Activated CD4-positive, alpha-beta T cell treated with anti-CD3 and anti-CD28 coated beads, Interleukin-2, amount 50 U/mL, for 4 hours (primary cell): Measurements from ENCODE around the gene CABLES2.

Experiments used
- DNase-seq, 2 experiments: peaks; one replicate each; pipeline ENCODE4 v3.0.0-alpha.2; 2020

The CABLES2 gene

DNA sequence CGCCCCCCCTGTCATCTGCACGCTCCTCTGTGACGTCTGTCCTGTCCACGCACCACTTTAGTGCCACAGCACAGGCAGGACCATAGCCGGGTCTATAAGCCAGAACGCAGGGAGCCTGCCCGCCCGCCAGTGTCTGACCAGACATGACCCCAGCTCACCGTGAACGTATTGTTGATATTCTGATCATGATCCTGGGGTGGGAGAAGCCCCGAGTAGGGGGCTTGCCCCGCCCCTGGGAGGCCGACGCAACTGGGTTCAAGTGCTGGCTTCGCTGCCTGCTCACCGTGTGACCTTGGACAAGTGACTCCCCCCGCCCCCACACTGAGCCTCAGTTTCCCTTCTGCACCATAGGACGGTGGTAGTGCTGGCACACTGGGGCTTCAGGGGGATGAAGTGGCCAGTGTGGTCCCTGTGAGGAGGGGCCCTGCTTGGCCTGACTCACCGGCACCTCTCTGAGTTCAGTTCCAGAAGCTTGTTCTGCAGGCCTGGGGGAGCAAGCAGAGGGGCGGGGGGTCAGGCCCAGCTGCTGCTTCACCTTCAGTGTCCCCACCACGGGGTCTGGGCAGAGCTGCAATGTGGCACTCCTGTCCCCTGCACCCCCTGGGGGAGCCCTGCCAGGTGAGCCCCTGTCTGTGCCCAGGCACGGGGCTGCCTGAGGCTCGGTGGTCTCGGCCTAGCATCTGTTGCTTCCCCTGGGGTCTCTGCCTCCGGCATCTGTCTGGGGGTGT, 11.1 kb upstream of the CABLES2 start:
- no peak for DNase-seq

GRCh38 chr20:62416651-62417637, 9.9 kb upstream of the CABLES2 start:
- no peak for DNase-seq

- DNase-seq, result no peak
Measured at GRCh38 chr20:62415354-62416111, 8.4 kb upstream of the CABLES2 start.

DNA sequence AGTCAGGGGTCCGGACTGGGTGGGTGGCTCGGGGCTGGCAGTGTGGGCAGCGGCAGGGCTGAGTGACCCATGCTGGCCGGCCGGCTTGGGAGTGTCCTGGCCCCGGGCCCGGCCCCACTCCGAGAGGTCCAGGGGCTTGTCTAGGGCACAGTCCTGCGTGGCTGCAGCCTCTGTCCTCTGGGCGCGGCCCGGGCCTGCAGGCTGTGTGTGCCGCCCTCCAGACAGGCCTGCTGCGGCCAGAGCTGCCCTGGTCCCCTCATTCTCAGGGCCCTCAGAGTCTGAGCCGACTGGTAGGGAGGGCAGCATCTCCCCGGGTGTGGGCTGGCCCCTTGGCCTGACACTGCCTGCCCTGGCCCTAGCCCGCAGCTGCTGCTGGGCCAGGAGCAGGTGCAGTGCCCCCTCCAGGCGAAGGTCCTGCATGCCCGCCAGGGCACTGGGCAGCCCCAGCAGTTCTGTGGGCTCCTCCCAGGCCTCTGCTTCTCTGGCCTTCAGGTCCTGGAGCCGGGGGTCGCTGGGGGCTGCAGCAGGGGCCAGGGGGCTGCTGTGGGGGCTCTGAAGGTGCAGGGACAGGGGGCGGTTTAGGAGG, 6.9 kb upstream of the CABLES2 start:
- no peak for DNase-seq

- no peak for DNase-seq
Measured at GRCh38 chr20:62413025-62413570, 6.0 kb upstream of the CABLES2 start.

- no peak for DNase-seq
Measured at GRCh38 chr20:62412194-62413024, 5.3 kb upstream of the CABLES2 start.

DNA sequence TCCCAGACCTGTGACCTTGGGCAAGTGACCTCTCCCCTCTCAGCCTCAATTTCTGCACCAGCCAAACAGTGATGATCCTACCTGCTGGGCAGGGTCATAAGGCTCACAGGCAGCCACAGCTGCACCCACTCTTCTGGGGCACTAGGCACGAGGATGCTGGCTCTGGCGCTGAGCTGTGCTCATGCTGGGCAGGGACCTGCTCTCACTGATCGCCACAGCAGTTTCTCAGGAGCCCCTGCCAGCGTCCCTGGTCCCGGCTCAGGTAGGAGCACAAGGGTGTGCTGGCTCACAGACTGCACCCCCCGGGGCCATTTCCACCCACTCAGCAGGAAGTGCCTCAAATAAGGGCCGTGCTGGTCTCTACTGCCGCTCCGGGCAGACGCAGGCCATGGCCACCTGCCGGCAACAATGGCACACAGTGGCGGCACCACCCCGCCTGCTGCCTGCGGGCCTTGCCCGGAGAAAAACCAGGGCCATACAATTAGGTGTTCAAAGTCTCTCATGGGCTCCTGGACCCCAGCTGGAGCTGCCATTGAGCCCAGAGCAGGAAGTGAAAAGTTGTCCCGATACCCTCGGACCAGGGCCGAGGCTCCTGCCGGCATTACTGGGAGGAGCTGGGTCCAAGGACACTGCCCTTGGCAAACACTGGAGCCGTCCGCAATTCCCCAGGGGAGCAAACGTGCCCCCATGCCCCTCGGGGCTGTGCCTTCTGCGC, 4.6 kb upstream of the CABLES2 start:
- DNase-seq, result no peak

- no peak for DNase-seq
Measured at GRCh38 chr20:62410746-62411478, 3.8 kb upstream of the CABLES2 start.

DNA sequence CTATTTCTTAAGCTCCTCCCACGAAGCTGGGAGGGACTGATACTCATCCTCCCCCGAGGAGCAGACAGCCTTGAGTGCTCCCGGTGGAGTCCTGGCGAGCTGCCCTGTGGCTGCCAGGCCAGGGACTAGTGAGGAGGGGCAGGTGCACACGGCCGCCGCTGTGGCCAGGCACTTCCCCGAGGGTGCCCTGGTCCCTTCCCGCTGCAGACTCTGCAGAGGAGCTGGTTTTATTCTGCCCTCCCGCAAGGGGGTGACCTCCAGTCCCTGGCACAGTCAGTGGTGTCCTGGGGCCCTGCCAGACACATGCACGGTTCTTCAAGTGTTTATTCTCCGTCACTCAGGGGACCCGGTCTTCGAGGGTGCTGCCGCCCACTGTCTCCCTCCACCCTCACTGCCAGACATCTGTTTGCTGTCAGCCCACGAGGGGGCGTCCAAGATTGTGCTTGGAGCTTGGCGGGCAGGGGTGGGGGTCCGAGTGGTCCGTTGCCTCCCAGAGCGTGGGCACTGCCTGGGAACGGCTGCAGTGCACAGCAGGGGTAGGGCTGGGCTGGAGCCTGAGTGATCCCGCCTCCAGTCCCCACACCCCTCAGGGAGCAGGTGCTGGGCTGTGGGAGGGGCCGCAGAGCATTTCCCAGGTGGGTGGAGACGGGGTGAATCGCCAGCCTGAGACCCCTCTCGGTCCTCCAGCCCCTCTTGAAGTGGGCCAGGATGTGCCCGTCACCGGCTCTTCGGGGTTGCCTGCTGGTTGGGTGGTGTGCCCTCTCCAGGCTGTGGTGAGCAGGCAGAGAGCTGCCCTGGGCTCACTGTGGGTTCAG, 3.1 kb upstream of the CABLES2 start:
- DNase-seq, result peak; percentile 21 to 27

DNA sequence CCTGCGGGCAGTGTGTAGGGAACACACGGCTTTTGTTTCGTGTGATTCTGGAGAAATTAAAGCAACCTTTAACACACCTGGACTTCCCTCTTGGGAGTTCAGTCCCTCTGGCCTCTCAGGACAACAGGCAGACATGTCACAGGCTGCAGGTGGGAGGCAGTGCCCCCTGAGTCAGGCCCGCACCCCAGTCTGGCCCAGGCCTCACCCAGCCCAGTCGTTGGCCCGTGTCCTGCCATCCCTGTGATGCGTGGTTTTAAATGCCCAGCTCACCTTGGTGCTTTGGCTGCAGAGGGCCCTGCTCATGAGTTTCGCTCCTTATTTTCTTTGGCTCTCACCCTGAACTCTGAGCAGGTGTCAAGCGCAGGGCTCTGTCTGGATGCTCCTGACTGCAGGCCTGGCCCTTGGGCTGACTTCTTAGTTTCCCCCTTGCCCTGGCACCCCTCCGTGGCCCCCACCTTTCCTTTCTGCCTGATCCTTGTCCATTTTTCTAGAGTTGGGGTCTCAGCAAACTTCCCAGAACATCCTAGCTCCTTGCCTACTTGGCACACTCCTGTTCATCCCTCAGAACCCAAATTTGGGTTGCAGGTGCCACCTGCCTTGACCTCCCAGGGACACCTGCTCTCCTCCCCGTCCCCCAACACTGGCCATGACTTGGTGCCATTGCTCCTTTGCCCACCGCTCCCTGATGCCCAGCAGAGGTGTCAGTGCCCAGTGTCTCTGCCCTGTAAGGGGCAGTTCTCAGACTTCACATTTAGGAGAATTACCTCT, 2.2 kb upstream of the CABLES2 start:
- DNase-seq, result no peak

- DNase-seq, result no peak
Measured at GRCh38 chr20:62408640-62409039, 1.6 kb upstream of the CABLES2 start.

GRCh38 chr20:62408055-62408454, 970 bp upstream of the CABLES2 start:
- no peak for DNase-seq

DNA sequence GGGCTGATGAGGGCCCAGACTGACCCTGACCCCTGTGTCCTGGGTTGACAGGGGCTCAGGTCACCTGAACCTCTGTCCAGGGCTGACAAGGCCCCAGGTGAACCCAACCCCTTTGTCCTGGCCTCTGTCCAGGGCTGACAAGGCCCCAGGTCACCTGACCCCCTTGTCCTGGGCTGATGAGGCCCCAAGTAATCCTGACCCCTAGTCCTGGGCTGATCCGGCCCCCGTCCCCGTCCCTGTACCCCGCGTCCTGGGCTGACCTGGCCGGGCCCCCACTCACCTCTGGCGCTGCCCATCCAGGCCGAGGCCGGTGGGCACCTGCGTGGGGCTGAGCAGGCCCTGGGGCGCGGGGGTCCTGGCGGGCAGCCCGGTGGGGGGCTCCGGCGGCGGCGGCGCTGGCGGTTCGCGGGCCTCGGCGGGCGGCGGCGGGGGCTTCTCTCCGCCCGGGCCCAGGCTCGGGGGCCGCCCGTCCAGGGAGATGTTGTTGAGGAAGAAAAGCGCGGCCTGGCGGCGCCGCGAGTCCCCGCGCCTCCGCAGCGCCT, 379 bp downstream of the CABLES2 start:
- no peak for DNase-seq

DNA sequence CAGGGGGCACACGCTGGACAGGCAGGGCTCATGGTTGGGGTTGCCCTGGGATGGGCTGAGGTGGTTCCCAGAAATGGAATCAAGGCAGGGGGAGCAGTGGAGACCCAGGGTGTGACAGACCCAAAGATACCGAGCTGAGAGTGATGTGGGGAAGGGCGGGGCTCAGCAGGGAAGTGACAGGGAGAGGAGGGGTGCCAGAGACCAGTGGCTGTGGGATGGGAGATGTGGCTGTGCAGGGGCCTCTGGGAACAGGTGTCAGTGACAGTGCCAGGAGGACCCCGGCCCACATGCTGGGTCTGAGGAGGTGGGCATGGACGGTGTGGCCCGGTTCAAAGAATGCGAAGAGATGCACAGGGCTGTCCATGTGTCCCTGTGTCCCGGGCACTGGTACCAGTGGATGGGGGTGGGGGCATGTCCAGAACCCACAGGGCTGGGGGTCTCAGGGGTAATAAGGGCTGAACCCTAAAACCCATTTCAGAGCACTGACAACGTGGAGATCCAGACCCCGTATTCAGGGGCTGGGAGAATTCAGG, 1.0 kb downstream of the CABLES2 start:
- no peak for DNase-seq

DNA sequence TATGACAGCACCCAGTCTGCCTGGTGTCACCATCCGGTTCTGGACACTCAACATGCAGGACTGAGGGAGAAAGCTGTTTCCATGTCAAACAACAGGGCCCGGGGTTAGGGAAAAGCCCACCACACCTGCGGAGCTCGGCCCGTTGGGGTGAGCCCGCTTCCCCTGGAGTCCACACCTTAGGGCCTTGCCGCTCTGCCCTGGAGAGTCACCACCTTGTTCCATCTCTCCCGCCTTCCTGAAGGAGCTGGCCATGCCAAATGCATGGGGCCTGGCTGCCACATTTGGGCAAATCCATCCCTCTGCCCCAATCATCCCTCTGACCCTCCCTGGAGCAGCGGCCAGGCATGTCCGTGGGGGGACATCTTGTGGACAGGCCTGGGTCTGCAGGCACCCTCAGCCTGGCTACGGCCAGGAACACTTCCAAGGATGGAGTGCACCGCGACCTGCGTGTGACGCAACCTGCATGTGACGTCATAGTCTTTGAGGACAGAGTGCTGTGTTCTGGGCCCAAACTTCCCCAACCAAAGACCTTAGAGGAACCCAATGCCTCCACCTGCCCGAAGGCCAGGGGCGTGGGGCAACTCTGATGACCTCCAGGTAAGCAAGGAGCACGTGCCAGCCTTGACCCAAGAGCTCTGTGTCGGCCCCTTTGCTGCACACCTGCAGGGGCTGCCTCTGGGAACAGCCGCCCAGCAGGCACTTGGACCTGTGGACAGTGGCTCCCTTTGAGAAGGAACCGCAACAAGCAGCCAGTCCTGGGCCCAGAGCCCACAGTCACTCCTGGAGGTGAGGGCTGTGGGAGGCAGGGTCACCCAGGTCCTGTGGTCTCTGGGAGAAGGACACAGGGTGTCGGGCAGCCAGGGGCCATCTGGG, 1.7 kb downstream of the CABLES2 start:
- DNase-seq, result no peak

- no peak for DNase-seq
Measured at GRCh38 chr20:62404761-62405107, 2.4 kb downstream of the CABLES2 start.

DNA sequence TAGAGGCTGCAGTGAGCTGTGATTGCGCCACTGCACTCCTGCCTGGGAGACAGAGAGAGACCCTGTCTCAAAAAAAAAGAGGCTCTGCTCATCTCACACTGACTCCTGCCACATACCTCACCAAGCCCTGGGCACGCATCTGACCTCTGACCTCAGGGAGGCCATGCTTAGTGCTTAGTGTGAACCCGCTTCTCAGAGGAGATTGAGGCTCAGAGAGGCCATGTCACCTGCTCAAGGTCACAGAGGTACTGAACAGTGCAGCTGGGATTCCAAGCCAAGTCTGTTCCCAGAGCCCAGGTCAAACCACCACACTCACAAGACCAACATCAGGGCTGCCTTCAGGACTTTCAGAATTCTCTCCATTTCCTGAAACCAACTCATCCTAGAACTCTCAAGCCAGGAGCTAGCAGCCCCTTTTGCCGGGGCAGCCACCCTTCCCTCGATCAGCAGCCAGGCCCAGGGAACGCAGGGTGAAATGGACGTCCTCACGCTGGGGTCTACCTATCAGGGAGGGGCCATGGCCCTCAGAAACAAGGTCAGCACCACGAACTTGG, 2.9 kb downstream of the CABLES2 start:
- no peak for DNase-seq
